Effector memory CD8-positive, alpha-beta T cell (primary cell): ENCODE data around the gene TMEM131.
"Not testable (repeated sequence)": the region's sequence is repeated elsewhere in the genome, so short reads cannot be mapped to it uniquely, and the experiment has no call there.

ENCODE experiments used
- ATAC-seq: fragments of 150-1000 bp; cut with Tn5 transposase; replicated peaks from 2 replicates; pipeline ENCODE4 v1.10.0; 2021; ENCODE audit warnings: mild to moderate bottlenecking, moderate library complexity
- DNase-seq, 3 experiments: peaks; one replicate each; pipeline ENCODE4 v3.0.0; 2021
- H3K27ac Mint-ChIP-seq, 2 donors: one replicate each; pipeline ENCODE4 v1.8.0; 2022; ENCODE audit warnings: mild to moderate bottlenecking in 2 of 2, mixed read lengths in 2 of 2, moderate library complexity in 2 of 2
- H3K27me3 Mint-ChIP-seq, 2 donors: one replicate each; pipeline ENCODE4 v1.8.0; 2022; ENCODE audit warnings: mixed read lengths in 2 of 2
- H3K36me3 Mint-ChIP-seq: one replicate; pipeline ENCODE4 v1.8.0; 2022; ENCODE audit warnings: mild to moderate bottlenecking, moderate library complexity, mixed read lengths; ENCODE audit not compliant: insufficient read depth
- H3K4me1 Mint-ChIP-seq, 2 donors: one replicate each; pipeline ENCODE4 v1.8.0; 2022; ENCODE audit warnings: low read depth in 2 of 2, mixed read lengths in 2 of 2
- H3K4me3 Mint-ChIP-seq, 2 donors: one replicate each; pipeline ENCODE4 v1.8.0; 2022; ENCODE audit warnings: mild to moderate bottlenecking in 2 of 2, mixed read lengths in 2 of 2, moderate library complexity in 2 of 2
- H3K9me3 Mint-ChIP-seq, 2 donors: one replicate each; pipeline ENCODE4 v1.8.0; 2022; ENCODE audit warnings: mixed read lengths in 2 of 2

TMEM131 gene

GRCh38 chr2:98028931-98029717, 33.4 kb upstream of the TMEM131 start:
- H3K4me1 Mint-ChIP-seq, result peaks cover 9 to 13% of the 10 kb centered on the region in 2 donors
- H3K36me3 Mint-ChIP-seq, result no peaks in the 10 kb centered on the region
- ATAC-seq, result no peak
- peaks cover 0 to 17% of the 10 kb centered on the region in 2 donors for H3K27me3 Mint-ChIP-seq
- no peak overlapping the region for H3K4me3 Mint-ChIP-seq
- H3K27ac Mint-ChIP-seq, result no peak overlapping the region
- no peak for DNase-seq
- no peaks in the 10 kb centered on the region for H3K9me3 Mint-ChIP-seq

DNA sequence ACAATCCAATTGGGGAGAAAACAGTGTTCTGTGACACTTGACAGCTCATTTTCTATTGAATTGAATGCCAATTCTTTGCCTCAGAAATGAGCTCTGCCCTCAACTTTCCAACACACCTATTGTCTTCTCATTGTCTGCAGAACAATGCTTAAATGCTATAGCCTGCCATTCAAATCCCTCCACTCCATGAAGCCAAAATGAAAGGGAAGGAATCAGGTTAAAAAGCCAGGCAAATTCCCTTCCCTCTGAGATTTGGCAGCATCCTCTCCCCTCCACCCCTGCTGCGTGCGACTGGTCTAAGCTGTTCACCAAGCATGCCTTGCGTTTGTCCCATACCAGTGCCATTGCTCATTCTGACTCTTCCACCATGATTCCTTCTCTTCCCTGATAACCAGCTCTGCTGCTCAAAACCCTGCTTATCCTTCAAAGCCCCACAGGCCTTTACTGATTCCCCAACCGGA, 32.4 kb upstream of the TMEM131 start:
- Mint-ChIP-seq H3K9me3 (no peaks in the 10 kb centered on the region), H3K27ac (no peak overlapping the region), H3K4me1 (peaks cover 9 to 13% of the 10 kb centered on the region in 2 donors), H3K36me3 (no peaks in the 10 kb centered on the region), H3K4me3 (no peak overlapping the region), H3K27me3 (peaks cover 0 to 17% of the 10 kb centered on the region in 2 donors)
- ATAC-seq, result no peak
- no peak for DNase-seq

DNA sequence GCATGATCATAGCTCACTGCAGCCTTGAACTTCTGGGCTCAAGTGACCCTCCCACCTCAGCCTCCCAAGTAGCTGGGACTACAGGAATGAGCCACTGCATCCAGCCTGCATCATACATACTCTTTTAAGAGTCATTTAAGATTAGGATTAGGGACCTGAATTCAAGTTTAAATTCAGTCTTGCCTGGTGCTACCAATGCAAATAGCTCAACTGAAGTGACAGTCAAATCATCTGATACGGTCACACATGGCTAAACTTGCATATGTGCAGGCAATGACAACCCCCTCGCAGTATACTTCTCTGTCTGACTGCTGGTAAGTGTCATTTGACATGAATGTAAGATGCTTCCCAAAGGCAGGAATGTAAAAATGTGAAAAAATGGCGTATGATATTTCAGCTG, 31.8 kb upstream of the TMEM131 start:
- no peaks in the 10 kb centered on the region for H3K9me3 Mint-ChIP-seq
- no peaks in the 10 kb centered on the region for H3K36me3 Mint-ChIP-seq
- peak; percentile 31 for ATAC-seq
- H3K4me1 Mint-ChIP-seq, result peaks cover 9 to 13% of the 10 kb centered on the region in 2 donors
- no peak for DNase-seq
- H3K4me3 Mint-ChIP-seq, result peak overlapping the region; percentile 18 to 20
- H3K27me3 Mint-ChIP-seq, result peaks cover 0 to 17% of the 10 kb centered on the region in 2 donors
- no peak overlapping the region for H3K27ac Mint-ChIP-seq

DNA sequence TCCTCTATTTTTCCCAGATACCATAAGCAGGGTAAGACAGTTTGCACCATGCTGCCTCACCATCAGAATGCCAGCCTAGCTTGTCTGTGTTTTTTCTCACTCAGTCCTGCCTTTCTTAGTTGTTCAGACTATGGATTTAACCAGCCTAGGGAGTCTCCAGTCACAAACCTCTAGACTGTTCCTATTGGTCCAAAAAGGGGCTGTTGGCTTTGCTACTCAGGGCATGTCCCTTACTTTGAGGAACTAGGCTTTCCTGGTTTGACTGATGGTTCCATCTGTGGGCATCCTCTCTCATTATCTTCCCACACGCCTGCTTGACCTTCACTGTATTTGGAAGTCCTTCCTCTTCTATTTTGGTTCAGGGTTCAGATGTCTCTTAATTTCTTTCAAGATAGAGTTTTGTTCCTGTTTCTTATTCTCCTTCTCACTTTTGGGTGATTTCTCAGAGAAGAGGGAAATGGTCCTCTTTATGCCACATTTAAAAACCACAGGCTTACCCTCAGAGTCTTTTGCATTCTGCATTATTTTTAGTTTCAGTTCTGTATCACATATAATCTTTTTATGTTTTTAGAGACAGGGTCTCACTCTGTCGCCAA, 31.3 kb upstream of the TMEM131 start:
- ATAC-seq, result peak; percentile 52
- Mint-ChIP-seq H3K27me3 (peaks cover 0 to 17% of the 10 kb centered on the region in 2 donors), H3K9me3 (no peaks in the 10 kb centered on the region), H3K27ac (no peak overlapping the region), H3K4me3 (peak overlapping the region; percentile 20 to 23), H3K4me1 (peaks cover 9 to 13% of the 10 kb centered on the region in 2 donors), H3K36me3 (no peaks in the 10 kb centered on the region)
- DNase-seq, result no peak

DNA sequence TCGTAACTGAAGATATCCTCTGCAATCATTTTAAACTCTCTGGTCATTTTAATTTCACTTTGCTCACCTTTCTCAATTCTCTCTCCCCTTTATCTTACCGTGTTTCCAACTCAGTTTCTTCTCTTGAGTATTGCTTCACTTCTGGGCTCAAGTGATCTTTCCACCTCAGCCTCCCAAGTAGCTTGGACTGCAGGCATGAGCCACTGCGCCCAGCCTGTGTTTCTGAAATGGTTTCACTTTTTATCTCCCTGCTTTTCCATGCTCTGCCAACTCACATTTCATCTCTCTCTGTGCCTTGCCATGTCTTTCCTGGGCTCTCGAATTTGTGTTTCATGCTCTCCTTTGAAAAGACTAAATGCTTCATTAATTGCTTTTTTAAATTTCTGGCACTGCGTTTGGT, 30.5 kb upstream of the TMEM131 start:
- ATAC-seq, result no peak
- peak overlapping the region; percentile 1 to 23 for H3K4me3 Mint-ChIP-seq
- H3K9me3 Mint-ChIP-seq, result no peaks in the 10 kb centered on the region
- peaks cover 6 to 21% of the 10 kb centered on the region in 2 donors for H3K27me3 Mint-ChIP-seq
- no peaks in the 10 kb centered on the region for H3K36me3 Mint-ChIP-seq
- no peak for DNase-seq
- H3K27ac Mint-ChIP-seq, result peak overlapping the region in 1 of 2 donors; percentile 1
- peaks cover 9 to 13% of the 10 kb centered on the region in 2 donors for H3K4me1 Mint-ChIP-seq

DNA sequence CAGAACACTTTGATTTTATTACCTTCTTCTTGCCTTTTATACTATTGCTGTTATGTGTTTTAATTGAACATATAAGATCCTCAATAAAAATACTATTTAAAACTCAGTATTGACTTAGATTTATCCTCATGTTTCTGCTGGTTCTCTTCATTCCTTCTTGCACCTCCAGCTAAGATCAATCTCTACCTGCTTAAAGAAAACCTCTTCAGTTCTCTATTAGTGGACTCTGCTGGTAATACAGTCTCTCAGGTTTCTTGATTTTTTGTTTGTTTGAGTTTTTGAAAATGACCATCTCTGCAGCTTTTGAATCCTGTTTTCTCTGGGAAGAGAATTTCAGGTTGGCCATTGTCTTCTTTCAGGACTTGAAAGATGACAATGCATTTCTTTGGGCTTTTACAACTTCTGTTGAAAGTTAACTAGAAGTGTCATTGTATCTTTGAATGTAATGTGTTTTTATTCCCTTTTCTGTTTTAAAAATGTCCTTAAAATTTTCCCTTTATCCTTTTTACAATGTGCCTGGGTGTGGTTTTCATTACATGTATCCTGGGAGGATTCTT, 29.8 kb upstream of the TMEM131 start:
- DNase-seq, result no peak
- H3K27me3 Mint-ChIP-seq, result peaks cover 13 to 28% of the 10 kb centered on the region in 2 donors
- H3K27ac Mint-ChIP-seq, result no peak overlapping the region
- peaks cover 9 to 13% of the 10 kb centered on the region in 2 donors for H3K4me1 Mint-ChIP-seq
- H3K4me3 Mint-ChIP-seq, result no peak overlapping the region
- no peaks in the 10 kb centered on the region for H3K9me3 Mint-ChIP-seq
- no peak for ATAC-seq
- H3K36me3 Mint-ChIP-seq, result no peaks in the 10 kb centered on the region

DNA sequence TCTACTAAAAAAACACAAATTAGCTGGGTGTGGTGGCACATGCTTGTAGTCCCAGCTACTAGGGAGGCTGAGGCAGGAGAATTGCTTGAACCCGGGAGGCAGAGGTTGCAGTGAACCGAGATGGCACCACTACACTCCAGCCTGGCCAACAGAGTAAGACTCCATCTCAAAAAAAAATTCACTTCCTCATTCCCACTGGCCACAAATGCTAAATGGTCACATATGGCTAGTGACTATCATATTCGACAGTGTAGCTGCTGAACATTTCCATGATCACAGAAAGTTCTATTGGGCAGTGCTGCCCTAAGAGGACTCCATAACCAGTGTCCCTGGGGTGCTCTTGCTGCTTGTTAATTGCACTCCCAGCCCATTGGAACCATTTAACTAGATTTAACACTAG, 26.3 kb upstream of the TMEM131 start:
- H3K36me3 Mint-ChIP-seq, H3K4me3 Mint-ChIP-seq, DNase-seq, H3K9me3 Mint-ChIP-seq, H3K27ac Mint-ChIP-seq, H3K4me1 Mint-ChIP-seq, ATAC-seq: not testable (repeated sequence)
- H3K27me3 Mint-ChIP-seq, result peaks cover 21 to 32% of the 10 kb centered on the region in 2 donors

- no peak for ATAC-seq
- Mint-ChIP-seq H3K36me3 (no peaks in the 10 kb centered on the region), H3K27me3 (peaks cover 30 to 33% of the 10 kb centered on the region in 2 donors), H3K27ac (no peak overlapping the region), H3K9me3 (no peaks in the 10 kb centered on the region), H3K4me3 (no peak overlapping the region), H3K4me1 (peaks cover under 1 to 3% of the 10 kb centered on the region in 2 donors)
- DNase-seq, result no peak
Measured at GRCh38 chr2:98020992-98021713, 25.4 kb upstream of the TMEM131 start.

DNA sequence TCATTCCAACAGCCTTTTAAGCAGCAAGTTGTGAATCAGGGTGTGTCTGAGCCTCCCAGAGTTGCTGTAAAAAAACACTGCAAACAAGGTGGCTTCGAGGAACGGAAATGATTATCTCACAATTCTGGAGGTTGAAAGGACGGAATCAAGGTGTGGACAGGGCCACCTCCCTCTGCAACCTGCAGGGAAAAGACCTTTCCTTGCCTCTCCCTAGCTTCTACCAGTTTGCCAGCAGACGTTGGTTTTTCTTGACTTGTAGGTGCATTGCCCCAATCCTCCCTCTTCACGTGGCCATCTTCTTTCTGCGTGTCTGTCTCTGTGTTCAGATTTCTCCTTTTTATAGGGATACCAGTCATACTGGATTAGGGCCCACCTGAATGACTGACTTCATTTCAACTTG, 24.8 kb upstream of the TMEM131 start:
- Mint-ChIP-seq H3K27me3 (peaks cover 29 to 35% of the 10 kb centered on the region in 2 donors), H3K4me3 (no peak overlapping the region), H3K27ac (no peak overlapping the region), H3K4me1 (no peaks in the 10 kb centered on the region), H3K9me3 (no peaks in the 10 kb centered on the region), H3K36me3 (no peaks in the 10 kb centered on the region)
- ATAC-seq (no peak), DNase-seq (no peak)

DNA sequence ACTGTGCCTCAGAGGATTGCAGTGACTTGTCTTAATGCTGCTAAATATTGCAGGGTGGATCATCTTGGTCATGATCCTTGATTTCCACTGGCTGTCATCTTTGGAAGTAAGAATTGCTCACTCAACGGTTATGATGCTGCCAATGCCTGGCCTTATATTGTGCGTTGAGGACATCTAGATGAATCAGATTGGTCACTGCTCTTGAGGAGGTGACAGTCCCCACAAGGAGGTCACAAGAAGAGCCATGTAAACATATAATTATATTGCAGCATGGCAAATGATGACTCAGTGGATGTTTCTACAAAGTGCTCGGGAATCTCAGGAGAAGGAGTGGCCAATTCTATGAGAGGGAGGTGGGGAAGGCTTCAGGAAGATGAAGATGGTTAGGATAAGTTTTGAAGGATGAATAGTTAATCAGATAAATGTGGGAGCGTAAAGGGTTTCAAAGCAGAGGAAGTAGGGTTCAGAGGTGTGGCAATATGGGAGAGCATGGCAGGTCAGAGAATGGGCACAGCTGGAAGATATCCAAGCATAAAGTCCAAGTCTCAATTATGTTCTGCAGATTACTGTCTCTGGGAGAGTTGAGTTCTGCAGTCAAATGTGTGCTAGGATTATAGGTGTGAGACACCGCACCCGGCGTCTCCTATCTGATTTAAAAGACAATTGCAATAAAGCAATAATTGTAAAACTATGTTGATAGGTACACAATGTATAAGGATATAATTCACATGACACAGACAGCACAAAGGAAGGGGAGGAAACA, 21.3 kb upstream of the TMEM131 start:
- Mint-ChIP-seq H3K36me3 (no peaks in the 10 kb centered on the region), H3K27me3 (peaks cover 30 to 46% of the 10 kb centered on the region in 2 donors), H3K4me3 (no peak overlapping the region), H3K27ac (no peak overlapping the region), H3K4me1 (peaks cover 3 to 4% of the 10 kb centered on the region in 2 donors), H3K9me3 (no peaks in the 10 kb centered on the region)
- ATAC-seq, result no peak
- DNase-seq, result no peak

DNA sequence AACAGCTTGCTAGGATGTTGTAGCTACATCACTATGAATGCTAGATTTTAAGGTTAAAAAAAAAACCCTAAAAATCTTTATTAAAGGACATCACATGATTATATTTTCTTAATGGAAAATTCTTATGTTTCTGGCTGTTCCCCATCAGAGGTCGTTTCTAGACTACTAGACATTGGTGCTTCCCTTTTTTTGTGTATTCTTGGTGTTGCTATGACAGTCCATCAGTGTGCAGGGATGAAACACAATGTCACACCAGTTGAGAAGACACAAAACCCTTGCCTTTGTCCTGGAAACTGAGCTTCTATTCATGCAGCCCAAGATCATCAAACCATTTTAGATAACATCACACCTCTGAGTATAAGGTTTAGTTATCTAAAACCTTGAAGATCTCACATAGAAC, 19.9 kb upstream of the TMEM131 start:
- DNase-seq (no peak), ATAC-seq (no peak)
- Mint-ChIP-seq H3K36me3 (no peaks in the 10 kb centered on the region), H3K4me1 (peaks cover 3 to 4% of the 10 kb centered on the region in 2 donors), H3K4me3 (no peak overlapping the region), H3K9me3 (no peaks in the 10 kb centered on the region), H3K27ac (no peak overlapping the region), H3K27me3 (peaks cover 20 to 34% of the 10 kb centered on the region in 2 donors)

DNA sequence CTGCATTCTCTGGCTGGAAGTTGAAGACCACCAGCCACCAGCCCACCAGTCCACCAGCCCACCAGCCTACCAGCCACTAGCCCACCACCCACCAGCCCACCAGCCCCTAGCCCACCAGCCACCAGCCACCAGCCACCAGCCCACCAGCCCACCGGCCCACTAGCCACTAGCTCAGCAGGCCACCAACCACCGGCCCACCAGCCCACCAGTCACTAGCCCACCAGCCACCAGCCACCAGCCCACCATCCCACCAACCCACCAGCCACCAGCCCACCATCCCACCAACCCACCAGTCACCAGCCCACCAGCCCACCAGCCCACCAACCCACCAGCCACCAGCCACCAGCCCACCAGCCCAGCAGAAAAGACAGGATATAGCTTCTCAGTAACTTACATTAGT, 18.6 kb upstream of the TMEM131 start:
- Mint-ChIP-seq H3K4me3 (no peak overlapping the region), H3K27me3 (peaks cover 20 to 30% of the 10 kb centered on the region in 2 donors), H3K27ac (no peak overlapping the region), H3K9me3 (no peaks in the 10 kb centered on the region), H3K4me1 (peaks cover 3 to 4% of the 10 kb centered on the region in 2 donors), H3K36me3 (no peaks in the 10 kb centered on the region)
- no peak for DNase-seq
- ATAC-seq, result no peak
